Endothelial cell of umbilical vein (primary cell): ENCODE measurements around the gene FAM200A. TPM values are rescaled to one million over a fixed set of nuclear protein-coding genes. Genes with fewer than 3 reads are reported as not detected.

Experiments
- BruUV-seq: library from RNA; stranded (reverse); fragments of 400-500 nt; replicated peaks from 2 replicates; lab custom pipeline; 2021; lab: Mats Ljungman, UMichigan
- CTCF ChIA-PET: fragments of 300-600, 350-600 bp; sonication (Branson Sonifier 250); formaldehyde crosslinking; loops from one replicate; lab custom pipeline; 2021; ENCODE audit warnings: antibody characterized with exemption, inconsistent platforms; lab: Charles Lee
- POLR2A ChIA-PET: fragments of 300-600, 350-600 bp; sonication (Branson Sonifier 250); formaldehyde crosslinking; loops from one replicate; lab custom pipeline; 2021; ENCODE audit warnings: antibody characterized with exemption, inconsistent platforms; lab: Charles Lee
- DNase-seq: peaks from one replicate; pipeline ENCODE4 v3.0.0-alpha.2; 2011; ENCODE audit warnings: low read depth, low spot score
- FAIRE-seq: peaks from 2 replicates; lab custom pipeline; 2011; peaks lifted over from hg19 to GRCh38; lab: Jason Lieb, UNC
- H2AFZ ChIP-seq: 2 replicates; pipeline ENCODE4 v1.6.0; 2012; ENCODE audit warnings: low read depth, low read length, control low read depth, inconsistent platforms
- H3K27ac ChIP-seq: 2 replicates; pipeline ENCODE4 v1.5.1; 2011; ENCODE audit warnings: low read depth, mild to moderate bottlenecking, control low read depth, low read length, moderate library complexity; ENCODE audit not compliant: insufficient read depth
- H3K27me3 ChIP-seq, 2 experiments: 2 replicates each; pipeline versions ENCODE4 v1.6.0 to v1.6.1; 2011; ENCODE audit warnings: low read length in 2 of 2, mixed read lengths in 1 of 2; ENCODE audit not compliant: control insufficient read depth in 2 of 2, insufficient read depth in 2 of 2
- H3K36me3 ChIP-seq, 2 experiments: 2 replicates in 1 of 2; 3 replicates in 1 of 2; pipeline ENCODE4 v1.5.1; 2011; ENCODE audit warnings: low read length in 2 of 2, mild to moderate bottlenecking in 1 of 2, moderate library complexity in 1 of 2; ENCODE audit not compliant: control insufficient read depth in 2 of 2, insufficient read depth in 2 of 2; ENCODE audit errors: extremely low read depth in 1 of 2
- H3K4me1 ChIP-seq: 3 replicates; pipeline ENCODE4 v1.5.1; 2011; ENCODE audit warnings: mild to moderate bottlenecking, low read length; ENCODE audit not compliant: control insufficient read depth, insufficient read depth; ENCODE audit errors: extremely low read depth
- H3K4me2 ChIP-seq: 2 replicates; pipeline ENCODE4 v1.6.1; 2011; ENCODE audit warnings: low read length, control low read depth, mixed read lengths; ENCODE audit not compliant: insufficient read depth
- H3K4me3 ChIP-seq, 3 experiments: fragments of 200-600 bp in 1 of 3; sonication (generic), shearing (Covaris generic) in 1 of 3; replicated peaks in 1 of 3; 2 replicates each; pipeline ENCODE4 v1.5.1; 2011 to 2016; ENCODE audit warnings: control low read depth in 3 of 3, low read length in 3 of 3, mild to moderate bottlenecking in 2 of 3, inconsistent platforms in 1 of 3, low read depth in 1 of 3, moderate library complexity in 1 of 3; ENCODE audit not compliant: insufficient read depth in 1 of 3
- H3K79me2 ChIP-seq: 2 replicates; pipeline ENCODE4 v1.6.0; 2012; ENCODE audit warnings: low read length, inconsistent platforms; ENCODE audit not compliant: control insufficient read depth, insufficient read depth
- H3K9ac ChIP-seq: replicated peaks from 2 replicates; pipeline ENCODE3; 2011; ENCODE audit warnings: low read length, control low read depth; ENCODE audit not compliant: insufficient read depth; ENCODE audit errors: extremely low read depth
- H3K9me1 ChIP-seq: replicated peaks from 3 replicates; pipeline ENCODE4 v1.6.0; 2011; ENCODE audit warnings: mild to moderate bottlenecking, low read length; ENCODE audit not compliant: control insufficient read depth, insufficient read depth; ENCODE audit errors: extremely low read depth
- H3K9me3 ChIP-seq: replicated peaks from 2 replicates; pipeline ENCODE4 v1.5.1; 2012; ENCODE audit warnings: low read length, inconsistent platforms; ENCODE audit not compliant: control insufficient read depth, insufficient read depth
- H4K20me1 ChIP-seq: replicated peaks from 2 replicates; pipeline ENCODE3; 2011; ENCODE audit warnings: mild to moderate bottlenecking, low read length; ENCODE audit not compliant: control insufficient read depth, insufficient read depth; ENCODE audit errors: extremely low read depth
- EZH2 ChIP-seq: IDR thresholded peaks from 2 replicates; pipeline ENCODE4 v1.6.1; 2012; ENCODE audit warnings: borderline replicate concordance, low read depth, mild to moderate bottlenecking, moderate library complexity, low read length, inconsistent platforms; ENCODE audit not compliant: severe bottlenecking
- FOS ChIP-seq: IDR thresholded peaks from 2 replicates; pipeline ENCODE4 v1.6.1; 2011; ENCODE audit warnings: mild to moderate bottlenecking, low read length, moderate library complexity, borderline replicate concordance; ENCODE audit not compliant: insufficient read depth
- GATA2 ChIP-seq: IDR thresholded peaks from 2 replicates; pipeline ENCODE4 v1.7.0; 2011; ENCODE audit warnings: low read depth, mild to moderate bottlenecking, moderate library complexity, mixed read lengths, low read length; ENCODE audit not compliant: insufficient read length, insufficient read depth
- JUN ChIP-seq: IDR thresholded peaks from 2 replicates; pipeline ENCODE4 v1.6.1; 2011; ENCODE audit warnings: borderline replicate concordance, low read depth; ENCODE audit not compliant: insufficient read length, insufficient read depth
- MYC ChIP-seq: IDR thresholded peaks from one replicate; pipeline ENCODE4 v1.6.1; 2011; ENCODE audit warnings: mild to moderate bottlenecking, low read depth, low read length
- POLR2A ChIP-seq: IDR thresholded peaks from 2 replicates; pipeline ENCODE4 v1.6.1; 2012; ENCODE audit warnings: low read depth, mild to moderate bottlenecking, control low read depth, low read length
- POLR2AphosphoS5 ChIP-seq: IDR thresholded peaks from 2 replicates; pipeline ENCODE4 v1.6.1; 2012; ENCODE audit warnings: low read depth, mild to moderate bottlenecking, control low read depth, low read length, moderate library complexity; ENCODE audit not compliant: insufficient read depth
- dilution Hi-C: fragments of 300-500 bp; cut with MboI; formaldehyde crosslinking; loops from one replicate; pipeline ENCODE4 v1.15.0; 2019; ENCODE audit warnings: low sequenced_read_pairs; ENCODE audit not compliant: extremely low pct_ligation_motif_present
- intact Hi-C: fragments of 100-400 bp; cut with micrococcal nuclease; formaldehyde crosslinking; loops from one replicate; pipeline ENCODE4 v1.10.0; 2022
- polyA plus RNA-seq, 4 experiments: library from polyadenylated mRNA; depleted of rRNA in 3 of 4; stranded (reverse) in 3 of 4; unstranded in 1 of 4; fragments of >200 nt; gene quantifications; 2 replicates each; pipeline versions ENCODE4 v1.2.1 to v1.2.3, GENCODE V29; 2011 to 2012; ENCODE audit warnings: missing spikeins in 1 of 4
- total RNA-seq: library from RNA; stranded (reverse); gene quantifications from 2 replicates; pipeline ENCODE4 v1.2.3, GENCODE V29; 2021
- TF ChIP-seq, protein P1 (sequence below): IDR thresholded peaks from 2 replicates; pipeline ENCODE4 v1.6.1; 2011; ENCODE audit not compliant: insufficient read depth, insufficient read length
- TF ChIP-seq, protein P2 (sequence below), 2 donors: IDR thresholded peaks; 1 replicate in 1 of 2; 2 replicates in 1 of 2; pipeline ENCODE4 v1.5.1; 2011; ENCODE audit warnings: low read length in 2 of 2, mild to moderate bottlenecking in 2 of 2, moderate library complexity in 2 of 2, control low read depth in 1 of 2, inconsistent platforms in 1 of 2, low read depth in 1 of 2; ENCODE audit not compliant: insufficient read depth in 1 of 2; ENCODE audit errors: extremely low read depth in 1 of 2

The FAM200A gene
- total and polyA plus RNA-seq, 2 donors (not counting 3 experiments of a cell fraction or from before 2014, with no cell fraction given): 2.1 to 3.6 TPM

DNA sequence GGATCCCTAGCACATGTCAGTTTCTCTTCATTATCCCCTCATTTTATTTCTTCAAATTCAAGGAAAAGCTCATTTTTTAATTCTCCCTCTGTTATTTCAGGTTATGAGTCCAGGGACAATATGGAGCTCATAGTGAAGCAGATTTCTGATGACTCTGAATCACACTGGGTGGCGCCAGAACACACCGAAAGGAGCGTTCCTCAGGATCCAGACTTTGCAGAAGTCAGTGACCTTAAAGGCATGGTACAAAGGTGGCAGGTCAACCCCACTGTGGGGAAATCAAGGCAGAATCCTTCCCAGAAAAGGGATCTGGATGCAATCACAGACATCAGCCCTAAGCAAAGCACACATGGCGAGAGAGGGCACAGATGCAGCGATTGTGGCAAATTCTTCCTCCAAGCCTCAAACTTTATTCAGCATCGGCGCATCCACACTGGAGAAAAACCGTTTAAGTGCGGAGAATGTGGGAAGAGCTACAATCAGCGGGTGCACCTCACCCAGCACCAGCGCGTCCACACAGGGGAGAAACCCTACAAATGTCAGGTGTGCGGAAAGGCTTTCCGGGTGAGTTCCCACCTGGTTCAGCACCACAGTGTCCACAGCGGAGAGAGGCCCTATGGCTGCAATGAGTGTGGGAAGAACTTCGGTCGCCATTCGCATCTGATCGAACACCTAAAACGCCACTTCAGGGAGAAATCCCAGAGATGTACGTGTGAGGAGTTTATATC, 26.0 kb downstream of the FAM200A start:
- TF ChIP-seq POLR2A: no peak
- TF ChIP-seq, protein P1, sequence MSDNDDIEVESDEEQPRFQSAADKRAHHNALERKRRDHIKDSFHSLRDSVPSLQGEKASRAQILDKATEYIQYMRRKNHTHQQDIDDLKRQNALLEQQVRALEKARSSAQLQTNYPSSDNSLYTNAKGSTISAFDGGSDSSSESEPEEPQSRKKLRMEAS: no peak
- TF ChIP-seq JUN: no peak
- TF ChIP-seq FOS: no peak
- TF ChIP-seq, protein P2, sequence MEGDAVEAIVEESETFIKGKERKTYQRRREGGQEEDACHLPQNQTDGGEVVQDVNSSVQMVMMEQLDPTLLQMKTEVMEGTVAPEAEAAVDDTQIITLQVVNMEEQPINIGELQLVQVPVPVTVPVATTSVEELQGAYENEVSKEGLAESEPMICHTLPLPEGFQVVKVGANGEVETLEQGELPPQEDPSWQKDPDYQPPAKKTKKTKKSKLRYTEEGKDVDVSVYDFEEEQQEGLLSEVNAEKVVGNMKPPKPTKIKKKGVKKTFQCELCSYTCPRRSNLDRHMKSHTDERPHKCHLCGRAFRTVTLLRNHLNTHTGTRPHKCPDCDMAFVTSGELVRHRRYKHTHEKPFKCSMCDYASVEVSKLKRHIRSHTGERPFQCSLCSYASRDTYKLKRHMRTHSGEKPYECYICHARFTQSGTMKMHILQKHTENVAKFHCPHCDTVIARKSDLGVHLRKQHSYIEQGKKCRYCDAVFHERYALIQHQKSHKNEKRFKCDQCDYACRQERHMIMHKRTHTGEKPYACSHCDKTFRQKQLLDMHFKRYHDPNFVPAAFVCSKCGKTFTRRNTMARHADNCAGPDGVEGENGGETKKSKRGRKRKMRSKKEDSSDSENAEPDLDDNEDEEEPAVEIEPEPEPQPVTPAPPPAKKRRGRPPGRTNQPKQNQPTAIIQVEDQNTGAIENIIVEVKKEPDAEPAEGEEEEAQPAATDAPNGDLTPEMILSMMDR (IDR thresholded peaks at IDR 0.05; ENCODE audit: extremely low read depth in 1 of 2, insufficient read depth in 1 of 2, low read depth in 1 of 2, low read length in 2 of 2): no peak
- TF ChIP-seq EZH2: no peak
- no peak for TF ChIP-seq GATA2
- no peak for TF ChIP-seq MYC
- TF ChIP-seq POLR2AphosphoS5: no peak
- Histone ChIP-seq H3K4me1 (no peaks in the 10 kb centered on the region), H3K9me3 (peaks cover 2% of the 10 kb centered on the region), H3K27me3 (no peaks in the 10 kb centered on the region), H2AFZ (no peak overlapping the region), H3K9me1 (no peaks in the 10 kb centered on the region), H3K36me3 (peaks cover 12% of the 10 kb centered on the region in 2 experiments), H3K4me2 (no peak overlapping the region), H3K4me3 (no peak overlapping the region), H4K20me1 (no peaks in the 10 kb centered on the region), H3K27ac (no peak overlapping the region), H3K79me2 (no peaks in the 10 kb centered on the region), H3K9ac (no peak overlapping the region)
- DNase-seq (no peak), FAIRE-seq (no peak)
- intact Hi-C loops: no loop called here
- ChIA-PET CTCF (interaction anchor here (0.5 to 1.3 kb wide), 9 partner anchors 9 to 422 kb away, joined by 3 to 18 read pairs (median 3); partner anchors contain the start of genes GJC3 and ZSCAN25), POLR2A (no interaction called here)
- dilution Hi-C loops: no loop called here
- BruUV-seq: no TSS peak
